Ovary (tissue), 9 donors: ENCODE measurements around the gene GPATCH8. TPM values are rescaled to one million over a fixed set of nuclear protein-coding genes. Genes with fewer than 3 reads are reported as not detected.

ENCODE experiments used
- DNase-seq, 5 donors: peaks; one replicate each; pipeline ENCODE4 v3.0.0-alpha.2; 2019 to 2020
- H3K27ac ChIP-seq, 2 donors: fragments of 200-600 bp; one replicate each; pipeline versions ENCODE4 v1.5.1 to v1.8.0; 2019 to 2022
- H3K27me3 ChIP-seq: fragments of 200-600 bp; one replicate; pipeline ENCODE4 v1.8.0; 2022
- H3K36me3 ChIP-seq: fragments of 200-600 bp; sonication (generic); one replicate; pipeline ENCODE4 v1.5.1; 2019
- H3K4me1 ChIP-seq: one replicate; pipeline ENCODE4 v1.8.1; 2013; ENCODE audit warnings: mild to moderate bottlenecking, moderate library complexity; ENCODE audit not compliant: insufficient read depth
- H3K4me3 ChIP-seq: fragments of 200-600 bp; sonication (generic); one replicate; pipeline ENCODE4 v1.5.1; 2017
- H3K9me3 ChIP-seq, 2 donors: fragments of 200-600 bp in 1 of 2; sonication (generic) in 1 of 2; one replicate each; pipeline versions ENCODE4 v1.5.1 to v1.8.1; 2013 to 2019; ENCODE audit warnings: mild to moderate bottlenecking in 1 of 2, moderate library complexity in 1 of 2
- CTCF ChIP-seq, 3 donors: fragments of 450-650 bp in 2 of 3; fragments of 200-600 bp in 1 of 3; IDR thresholded peaks; one replicate each; pipeline versions ENCODE4 v1.5.1 to v1.8.0; 2016 to 2022; ENCODE audit warnings: antibody characterized with exemption in 3 of 3, mild to moderate bottlenecking in 1 of 3
- EP300 ChIP-seq: sonication (generic); formaldehyde crosslinking; IDR thresholded peaks from one replicate; pipeline ENCODE4 v1.6.1; 2017; ENCODE audit warnings: antibody characterized with exemption
- POLR2A ChIP-seq: fragments of 450-650 bp; IDR thresholded peaks from one replicate; pipeline ENCODE4 v1.6.1; 2017; ENCODE audit warnings: antibody characterized with exemption, mild to moderate bottlenecking, moderate library complexity
- WGBS, 3 donors: extraction: QIAGEN DNeasy Blood & Tissue Kit in 1 of 3; methylation state at CpG; one replicate each; pipeline versions ENCODE4 v1.1.5 to v1.1.7; 2013 to 2017; 5-methylcytosine and 5-hydroxymethylcytosine counted together
- intact Hi-C, 4 donors: fragments of 100-400 bp; cut with DNase I; formaldehyde crosslinking; loops; one replicate each; pipeline versions ENCODE4 v1.11.0 to v1.15.1; 2022 to 2023
- polyA plus RNA-seq, 2 donors: library from polyadenylated mRNA; stranded (reverse); fragments of 200-250 nt in 1 of 2; fragments of 350-450 nt in 1 of 2; fragmentation: Illumina TruSeq in 1 of 2; extraction: RNeasy Lipid Tissue Mini Kit (QIAGEN cat#74804) in 1 of 2; gene quantifications; one replicate each; pipeline ENCODE4 v1.2.3, GENCODE V29; 2013 to 2014
- total RNA-seq, 7 donors: library from RNA; depleted of rRNA in 2 of 7; stranded (reverse); fragments of >200 nt in 2 of 7; fragmentation: NEBNext Ultra II Directional in 3 of 7; extraction: Animal tissue kit (Norgen Biotek cat#: 25700) in 3 of 7; gene quantifications; one replicate each; pipeline versions ENCODE4 v1.1.0 to v1.2.4, GENCODE V29; 2016 to 2023
- donor health status: DM: no; HTN: no; CAD: no; lungs with moderate emphysema.
- donor health status: DM: no; HTN: no; CAD: no.
- donor health status: Bipolar disorder and iron deficiency.
- donor health status: DM: yes; HTN: yes; CAD: no.
- donor health status: DM: no; HTN: no; CAD: no.
- donor health status: DM: yes; HTN: yes; CAD: no.

The GPATCH8 gene
- total and polyA plus RNA-seq, 9 donors, result 20.5 to 57.3 (median 43.5) TPM

GRCh38 chr17:44502598-44503146 lies 534 bp downstream of the GPATCH8 start:
- Histone ChIP-seq H3K4me1 (peaks cover 9% of the 10 kb centered on the region), H3K4me3 (peak overlapping the region; percentile 73), H3K36me3 (no peaks in the 10 kb centered on the region), H3K27ac (peak overlapping the region; percentile 76 to 89), H3K27me3 (no peaks in the 10 kb centered on the region), H3K9me3 (no peaks in the 10 kb centered on the region)
- TF ChIP-seq POLR2A, result no peak
- no peak for TF ChIP-seq CTCF (IDR thresholded peaks at IDR 0.05)
- no peak for TF ChIP-seq EP300
- DNase-seq, result peak in 1 of 5 donors; percentile 42
- WGBS, 3 donors, result 0 to 1% (median 0%) methylated on average over 25 of the region's 25 CpGs
- intact Hi-C loops, result loop anchor here in 1 of 4 donors (5.0 kb wide), 1 partner anchor 55 kb away; the partner anchor contains the start of gene FZD2

GRCh38 chr17:44501866-44502375 lies 1.3 kb downstream of the GPATCH8 start:
- no peak overlapping the region for H3K27ac ChIP-seq
- H3K4me3 ChIP-seq, result peak overlapping the region; percentile 73
- DNase-seq, result no peak
- no peaks in the 10 kb centered on the region for H3K36me3 ChIP-seq
- no peaks in the 10 kb centered on the region for H3K27me3 ChIP-seq
- peaks cover 9% of the 10 kb centered on the region for H3K4me1 ChIP-seq
- TF ChIP-seq CTCF (IDR thresholded peaks at IDR 0.05) (no peak), POLR2A (no peak), EP300 (no peak)
- 4 to 7% (median 5%) methylated on average over 6 of the region's 6 CpGs for WGBS, 3 donors
- H3K9me3 ChIP-seq, result no peaks in the 10 kb centered on the region
- intact Hi-C loops, result loop anchor here in 1 of 4 donors (5.0 kb wide), 1 partner anchor 55 kb away; the partner anchor contains the start of gene FZD2

GRCh38 chr17:44499722-44500121 lies 3.5 kb downstream of the GPATCH8 start:
- H3K36me3 ChIP-seq, result no peaks in the 10 kb centered on the region
- H3K4me3 ChIP-seq, result no peak overlapping the region
- H3K9me3 ChIP-seq, result no peaks in the 10 kb centered on the region
- no peak overlapping the region for H3K27ac ChIP-seq
- H3K4me1 ChIP-seq, result peaks cover 12% of the 10 kb centered on the region
- H3K27me3 ChIP-seq, result no peaks in the 10 kb centered on the region
- intact Hi-C loops, result loop anchor here in 1 of 4 donors (5.0 kb wide), 1 partner anchor 58 kb away; the partner anchor contains the start of gene FZD2
- WGBS, 3 donors, result 31% methylated on average over 1 of the region's 1 CpG
- TF ChIP-seq EP300 (no peak), CTCF (IDR thresholded peaks at IDR 0.05) (no peak), POLR2A (no peak)
- no peak for DNase-seq

GRCh38 chr17:44496815-44497214 lies 6.4 kb downstream of the GPATCH8 start:
- no peak overlapping the region for H3K27ac ChIP-seq
- intact Hi-C loops, result no loop called here
- no peaks in the 10 kb centered on the region for H3K36me3 ChIP-seq
- no peaks in the 10 kb centered on the region for H3K27me3 ChIP-seq
- no peak overlapping the region for H3K4me3 ChIP-seq
- peaks cover 10% of the 10 kb centered on the region for H3K4me1 ChIP-seq
- TF ChIP-seq EP300 (no peak), POLR2A (no peak), CTCF (IDR thresholded peaks at IDR 0.05) (no peak)
- WGBS, 3 donors, result 87 to 88% (median 88%) methylated on average over 2 of the region's 2 CpGs
- H3K9me3 ChIP-seq, result no peaks in the 10 kb centered on the region
- DNase-seq, result no peak
